ENCODE data around the gene GALNT9.

Gene GALNT9

GRCh38 chr12:132166801-132167591 lies 162.4 kb downstream of the GALNT9 start:
- H3K9ac ChIP-seq (ENCODE audit: low read length): no peak overlapping the region
- H3K9me3 ChIP-seq (ENCODE audit: control insufficient read depth, low read length): no peaks in the 10 kb centered on the region
- no peak overlapping the region for H3K4me3 ChIP-seq (ENCODE audit: low read length)
- H3K36me3 ChIP-seq (ENCODE audit: control insufficient read depth, insufficient read depth, low read length): no peaks in the 10 kb centered on the region
- peaks cover 6% of the 10 kb centered on the region for H3K4me1 ChIP-seq (ENCODE audit: control insufficient read depth, insufficient read depth, low read length)
- peaks cover 18% of the 10 kb centered on the region for H3K27me3 ChIP-seq (ENCODE audit: control insufficient read depth, insufficient read depth, low read length)

- Histone ChIP-seq H3K9ac (ENCODE audit: low read length) (no peak overlapping the region), H3K27me3 (ENCODE audit: control insufficient read depth, insufficient read depth, low read length) (peaks cover 10% of the 10 kb centered on the region), H3K4me1 (ENCODE audit: control insufficient read depth, insufficient read depth, low read length) (peaks cover 6% of the 10 kb centered on the region), H3K36me3 (ENCODE audit: control insufficient read depth, insufficient read depth, low read length) (no peaks in the 10 kb centered on the region), H3K9me3 (ENCODE audit: control insufficient read depth, low read length) (no peaks in the 10 kb centered on the region), H3K4me3 (ENCODE audit: low read length) (no peak overlapping the region)
These were observed 163.3 kb downstream of the GALNT9 start for GRCh38 chr12:132166093-132166492.

DNA sequence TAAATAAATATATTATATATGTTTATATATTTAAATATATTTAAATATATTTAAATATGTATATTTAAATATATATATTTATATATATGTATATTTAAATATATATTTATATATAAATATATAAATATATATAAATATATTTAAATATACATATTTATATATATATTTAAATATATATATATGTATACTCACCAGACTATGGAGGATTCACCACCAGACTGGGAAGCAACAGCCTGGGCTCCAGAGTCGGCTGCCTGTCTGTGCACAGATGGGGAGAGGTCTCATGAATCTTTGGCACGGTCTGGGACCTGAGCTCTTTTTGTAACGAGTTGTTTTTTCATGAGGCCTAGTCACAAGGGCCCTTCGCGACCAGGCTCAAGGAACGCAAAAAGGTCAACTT lies 163.8 kb downstream of the GALNT9 start:
- Histone ChIP-seq H3K9me3 (ENCODE audit: control insufficient read depth, low read length) (no peaks in the 10 kb centered on the region), H3K4me1 (ENCODE audit: control insufficient read depth, insufficient read depth, low read length) (peaks cover 5% of the 10 kb centered on the region), H3K36me3 (ENCODE audit: control insufficient read depth, insufficient read depth, low read length) (no peaks in the 10 kb centered on the region), H3K4me3 (ENCODE audit: low read length) (no peak overlapping the region), H3K27me3 (ENCODE audit: control insufficient read depth, insufficient read depth, low read length) (peaks cover 5% of the 10 kb centered on the region), H3K9ac (ENCODE audit: low read length) (no peak overlapping the region)

- peaks cover 3% of the 10 kb centered on the region for H3K4me1 ChIP-seq (ENCODE audit: control insufficient read depth, insufficient read depth, low read length)
- no peak overlapping the region for H3K9ac ChIP-seq (ENCODE audit: low read length)
- no peak overlapping the region for H3K4me3 ChIP-seq (ENCODE audit: low read length)
- H3K9me3 ChIP-seq (ENCODE audit: control insufficient read depth, low read length): no peaks in the 10 kb centered on the region
- peaks cover 4% of the 10 kb centered on the region for H3K27me3 ChIP-seq (ENCODE audit: control insufficient read depth, insufficient read depth, low read length)
- H3K36me3 ChIP-seq (ENCODE audit: control insufficient read depth, insufficient read depth, low read length): no peaks in the 10 kb centered on the region
These were observed 165.0 kb downstream of the GALNT9 start for GRCh38 chr12:132164426-132164825.

GRCh38 chr12:132163911-132164288 lies 165.5 kb downstream of the GALNT9 start:
- Histone ChIP-seq H3K36me3 (ENCODE audit: control insufficient read depth, insufficient read depth, low read length) (no peaks in the 10 kb centered on the region), H3K9me3 (ENCODE audit: control insufficient read depth, low read length) (no peaks in the 10 kb centered on the region), H3K4me1 (ENCODE audit: control insufficient read depth, insufficient read depth, low read length) (peaks cover 3% of the 10 kb centered on the region), H3K27me3 (ENCODE audit: control insufficient read depth, insufficient read depth, low read length) (peaks cover 4% of the 10 kb centered on the region), H3K4me3 (ENCODE audit: low read length) (no peak overlapping the region), H3K9ac (ENCODE audit: low read length) (no peak overlapping the region)

- Histone ChIP-seq H3K4me3 (ENCODE audit: low read length) (no peak overlapping the region), H3K4me1 (ENCODE audit: control insufficient read depth, insufficient read depth, low read length) (peaks cover 3% of the 10 kb centered on the region), H3K9ac (ENCODE audit: low read length) (no peak overlapping the region), H3K9me3 (ENCODE audit: control insufficient read depth, low read length) (no peaks in the 10 kb centered on the region), H3K27me3 (ENCODE audit: control insufficient read depth, insufficient read depth, low read length) (no peaks in the 10 kb centered on the region), H3K36me3 (ENCODE audit: control insufficient read depth, insufficient read depth, low read length) (no peaks in the 10 kb centered on the region)
These were observed 166.1 kb downstream of the GALNT9 start for GRCh38 chr12:132163041-132163910.

GRCh38 chr12:132162508-132163031 lies 166.8 kb downstream of the GALNT9 start:
- Histone ChIP-seq H3K36me3 (ENCODE audit: control insufficient read depth, insufficient read depth, low read length) (peaks cover 4% of the 10 kb centered on the region), H3K4me1 (ENCODE audit: control insufficient read depth, insufficient read depth, low read length) (peaks cover 3% of the 10 kb centered on the region), H3K4me3 (ENCODE audit: low read length) (no peak overlapping the region), H3K27me3 (ENCODE audit: control insufficient read depth, insufficient read depth, low read length) (no peaks in the 10 kb centered on the region), H3K9me3 (ENCODE audit: control insufficient read depth, low read length) (no peaks in the 10 kb centered on the region), H3K9ac (ENCODE audit: low read length) (no peak overlapping the region)

DNA sequence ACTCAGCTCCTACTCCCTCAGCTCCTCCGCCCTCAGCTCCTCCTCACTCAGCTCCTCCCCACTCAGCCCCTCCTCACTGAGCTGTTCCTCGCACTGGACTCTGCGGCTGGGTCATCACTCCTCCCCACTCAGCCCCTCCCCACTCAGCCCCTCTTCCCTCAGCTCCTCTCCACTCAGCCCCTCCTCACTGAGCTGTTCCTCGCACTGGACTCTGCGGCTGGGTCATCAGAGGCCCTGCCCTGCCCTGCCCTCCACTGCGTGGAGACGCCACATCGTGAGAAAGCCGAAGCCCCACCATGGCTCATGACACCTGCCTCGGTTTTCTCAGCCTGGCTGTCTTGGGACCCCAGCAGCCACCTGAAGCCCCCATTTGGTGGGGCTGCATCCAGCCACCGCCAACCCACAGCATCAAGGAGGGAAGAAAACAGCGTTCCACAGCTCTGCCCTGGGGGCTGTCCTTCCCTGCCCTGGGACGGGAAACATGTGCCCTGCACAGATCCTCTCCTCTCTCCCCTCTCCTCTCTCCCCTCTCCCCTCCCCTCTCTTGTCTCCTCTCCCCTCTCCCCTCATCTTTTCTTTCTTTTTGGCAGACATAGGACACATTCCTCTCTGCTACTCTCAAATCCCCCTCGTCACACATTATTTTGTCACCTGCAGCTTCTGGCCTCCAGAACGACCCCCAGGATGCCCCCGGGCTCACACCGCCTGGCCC lies 167.4 kb downstream of the GALNT9 start:
- no peaks in the 10 kb centered on the region for H3K27me3 ChIP-seq (ENCODE audit: control insufficient read depth, insufficient read depth, low read length)
- H3K9ac ChIP-seq (ENCODE audit: low read length): no peak overlapping the region
- H3K9me3 ChIP-seq (ENCODE audit: control insufficient read depth, low read length): no peaks in the 10 kb centered on the region
- peaks cover 3% of the 10 kb centered on the region for H3K4me1 ChIP-seq (ENCODE audit: control insufficient read depth, insufficient read depth, low read length)
- peaks cover 4% of the 10 kb centered on the region for H3K36me3 ChIP-seq (ENCODE audit: control insufficient read depth, insufficient read depth, low read length)
- no peak overlapping the region for H3K4me3 ChIP-seq (ENCODE audit: low read length)

DNA sequence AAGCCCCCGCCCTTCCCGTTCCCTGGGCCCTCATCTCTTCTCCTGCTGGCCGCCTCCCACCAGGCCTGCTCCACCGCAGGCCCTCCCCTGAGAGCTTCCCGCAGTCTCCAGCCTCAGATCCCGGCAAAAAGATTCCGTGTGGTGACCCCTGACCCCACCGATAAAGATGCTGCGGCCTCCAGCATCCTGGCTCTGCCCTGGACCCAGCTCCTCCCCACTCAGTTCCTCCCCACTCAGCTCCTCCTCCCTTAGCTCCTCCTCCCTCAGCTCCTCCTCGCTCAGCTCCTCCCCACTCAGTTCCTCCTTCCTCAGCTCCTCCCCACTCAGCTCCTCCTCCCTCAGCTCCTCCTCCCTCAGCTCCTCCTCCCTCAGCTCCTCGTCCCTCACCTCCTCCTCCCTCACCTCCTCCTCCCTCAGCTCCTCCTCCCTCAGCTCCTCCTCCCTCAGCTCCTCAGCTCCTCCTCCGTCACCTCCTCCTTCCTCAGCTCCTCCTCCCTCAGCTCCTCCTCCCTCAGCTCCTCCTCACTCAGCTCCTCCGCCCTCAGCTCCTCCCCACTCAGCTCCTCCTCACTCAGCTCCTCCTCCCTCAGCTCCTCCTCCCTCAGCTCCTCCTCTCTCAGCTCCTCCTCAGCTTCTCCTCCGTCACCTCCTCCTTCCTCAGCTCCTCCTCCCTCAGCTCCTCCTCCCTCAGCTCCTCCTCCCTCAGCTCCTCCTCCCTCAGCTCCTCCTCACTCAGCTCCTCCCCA lies 168.2 kb downstream of the GALNT9 start:
- Histone ChIP-seq H3K36me3 (ENCODE audit: control insufficient read depth, insufficient read depth, low read length) (peaks cover 4% of the 10 kb centered on the region), H3K4me3 (ENCODE audit: low read length) (no peak overlapping the region), H3K4me1 (ENCODE audit: control insufficient read depth, insufficient read depth, low read length) (peaks cover 3% of the 10 kb centered on the region), H3K9me3 (ENCODE audit: control insufficient read depth, low read length) (no peaks in the 10 kb centered on the region), H3K9ac (ENCODE audit: low read length) (no peak overlapping the region), H3K27me3 (ENCODE audit: control insufficient read depth, insufficient read depth, low read length) (no peaks in the 10 kb centered on the region)

DNA sequence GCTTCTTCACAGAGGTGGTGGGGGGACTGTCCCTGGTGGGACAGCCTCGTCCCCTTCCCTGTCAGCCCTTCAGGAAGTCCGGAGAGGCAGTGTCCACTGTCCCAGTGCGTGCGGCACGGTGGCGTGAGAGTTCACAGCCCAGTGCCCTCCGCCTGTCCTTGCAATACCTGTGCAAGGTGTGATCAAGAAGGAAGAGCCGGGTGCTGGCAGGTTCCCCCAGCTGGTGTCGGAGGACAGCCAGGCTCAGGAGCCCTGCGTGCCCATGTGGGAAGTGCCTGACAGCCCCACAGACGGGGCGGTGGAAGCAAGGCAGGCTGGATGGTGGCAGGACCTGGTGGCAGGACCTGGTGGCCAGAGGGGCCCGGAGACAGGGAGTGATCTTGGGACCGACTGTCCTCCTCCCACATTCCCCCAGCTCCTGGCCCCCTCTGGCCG lies 168.8 kb downstream of the GALNT9 start:
- no peaks in the 10 kb centered on the region for H3K9me3 ChIP-seq (ENCODE audit: control insufficient read depth, low read length)
- no peak overlapping the region for H3K9ac ChIP-seq (ENCODE audit: low read length)
- no peaks in the 10 kb centered on the region for H3K27me3 ChIP-seq (ENCODE audit: control insufficient read depth, insufficient read depth, low read length)
- no peak overlapping the region for H3K4me3 ChIP-seq (ENCODE audit: low read length)
- H3K36me3 ChIP-seq (ENCODE audit: control insufficient read depth, insufficient read depth, low read length): peaks cover 4% of the 10 kb centered on the region
- H3K4me1 ChIP-seq (ENCODE audit: control insufficient read depth, insufficient read depth, low read length): peaks cover 3% of the 10 kb centered on the region

DNA sequence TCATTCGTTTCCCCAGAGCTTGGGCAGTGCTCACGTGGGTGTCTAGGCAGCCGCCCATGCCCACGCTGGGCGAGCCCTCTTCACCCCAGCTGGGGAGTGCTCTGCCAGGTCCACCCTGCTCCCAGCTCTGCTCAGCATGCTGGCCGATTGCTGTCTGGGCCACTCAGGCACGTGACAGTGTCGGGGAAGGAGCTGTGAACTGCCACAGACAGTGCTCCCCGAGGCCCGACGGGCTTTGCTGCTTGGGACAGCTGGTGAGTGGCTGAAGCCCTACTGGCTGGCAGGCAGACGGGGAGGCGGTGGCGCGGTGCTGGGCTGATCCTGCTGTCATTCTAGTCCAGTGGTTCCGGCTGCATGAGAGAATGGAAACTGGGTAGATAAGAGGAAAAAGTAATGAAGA lies 169.4 kb downstream of the GALNT9 start:
- Histone ChIP-seq H3K27me3 (ENCODE audit: control insufficient read depth, insufficient read depth, low read length) (no peaks in the 10 kb centered on the region), H3K9ac (ENCODE audit: low read length) (no peak overlapping the region), H3K4me3 (ENCODE audit: low read length) (no peak overlapping the region), H3K36me3 (ENCODE audit: control insufficient read depth, insufficient read depth, low read length) (peaks cover 4% of the 10 kb centered on the region), H3K9me3 (ENCODE audit: control insufficient read depth, low read length) (no peaks in the 10 kb centered on the region), H3K4me1 (ENCODE audit: control insufficient read depth, insufficient read depth, low read length) (peaks cover 3% of the 10 kb centered on the region)
